NCI-H1105 treated with DMSO at 0.1 percent for 48 hours (cell line): ENCODE data around the gene MRFAP1L1.
"Not testable (repeated sequence)": the region's sequence is repeated elsewhere in the genome, so short reads cannot be mapped to it uniquely, and the experiment has no call there.

Source experiments
- DNase-seq: peaks from one replicate; lab custom pipeline; 2025; lab: John Stamatoyannopoulos, UW

The MRFAP1L1 gene

GRCh38 chr4:6709230-6710114 is at the start of gene MRFAP1L1:
MRFAP1L1 (minus strand) TSS chr4:6709865; CDS start chr4:6709629, 236 bp downstream.
- peak; percentile 88 for DNase-seq

GRCh38 chr4:6758728-6759127 is 49.1 kb upstream of the MRFAP1L1 start:
- no peak for DNase-seq

GRCh38 chr4:6756345-6756744 is 46.7 kb upstream of the MRFAP1L1 start:
- not testable (repeated sequence) for DNase-seq

GRCh38 chr4:6755088-6755753 is 45.6 kb upstream of the MRFAP1L1 start:
- DNase-seq = no peak

- no peak for DNase-seq
These were observed 44.9 kb upstream of the MRFAP1L1 start for GRCh38 chr4:6754481-6755087.

GRCh38 chr4:6753891-6754290 is 44.2 kb upstream of the MRFAP1L1 start:
- no peak for DNase-seq

- DNase-seq = no peak
These were observed 43.5 kb upstream of the MRFAP1L1 start for GRCh38 chr4:6753103-6753560.

- DNase-seq = no peak
These were observed 42.8 kb upstream of the MRFAP1L1 start for GRCh38 chr4:6752486-6752829.

GRCh38 chr4:6751611-6752485 is 42.2 kb upstream of the MRFAP1L1 start:
- no peak for DNase-seq

- DNase-seq = no peak
These were observed 40.9 kb upstream of the MRFAP1L1 start for GRCh38 chr4:6750286-6751221.

GRCh38 chr4:6749340-6750171 is 39.9 kb upstream of the MRFAP1L1 start:
- no peak for DNase-seq

- DNase-seq = no peak
These were observed 38.6 kb upstream of the MRFAP1L1 start for GRCh38 chr4:6748286-6748685.

- DNase-seq = peak; percentile 54
These were observed 37.8 kb upstream of the MRFAP1L1 start for GRCh38 chr4:6747294-6748051.

- DNase-seq = peak; percentile 56
These were observed 37.1 kb upstream of the MRFAP1L1 start for GRCh38 chr4:6746721-6747293.

GRCh38 chr4:6742989-6743388 is 33.3 kb upstream of the MRFAP1L1 start:
- DNase-seq = no peak

GRCh38 chr4:6742507-6742906 is 32.8 kb upstream of the MRFAP1L1 start:
- DNase-seq = no peak

GRCh38 chr4:6740347-6740746 is 30.7 kb upstream of the MRFAP1L1 start:
- DNase-seq = no peak

GRCh38 chr4:6739920-6740319 is 30.3 kb upstream of the MRFAP1L1 start:
- no peak for DNase-seq
